Epithelial cell of esophagus (primary cell): Measurements from ENCODE around the gene UBA6.
"Not testable (repeated sequence)": the region's sequence is repeated elsewhere in the genome, so short reads cannot be mapped to it uniquely, and the experiment has no call there.

ENCODE experiments used
- DNase-seq: peaks from one replicate; pipeline ENCODE4 v3.0.0; 2010; ENCODE audit warnings: low read depth
- H3K4me3 ChIP-seq: 2 replicates; pipeline ENCODE4 v1.5.1; 2011; ENCODE audit warnings: mild to moderate bottlenecking, low read length, control low read depth
- CTCF ChIP-seq: IDR thresholded peaks from 2 replicates; pipeline ENCODE4 v1.5.1; 2011; ENCODE audit warnings: low read depth, mild to moderate bottlenecking, low read length, control low read depth, inconsistent platforms; ENCODE audit not compliant: insufficient read depth; ENCODE audit errors: missing control alignments

UBA6 gene

GRCh38 chr4:67736262-67736661, 35.3 kb upstream of the UBA6 start:
- no peak overlapping the region for H3K4me3 ChIP-seq
- TF ChIP-seq CTCF, result no peak
- DNase-seq, result no peak

GRCh38 chr4:67735325-67735724, 34.4 kb upstream of the UBA6 start:
- no peak for TF ChIP-seq CTCF
- no peak for DNase-seq
- H3K4me3 ChIP-seq, result no peak overlapping the region

- not testable (repeated sequence) for H3K4me3 ChIP-seq
- DNase-seq, result peak; percentile 60
Measured at GRCh38 chr4:67730511-67730910, 29.6 kb upstream of the UBA6 start.

GRCh38 chr4:67727124-67727850, 26.3 kb upstream of the UBA6 start:
- no peak for TF ChIP-seq CTCF
- peak; percentile 66 for DNase-seq
- H3K4me3 ChIP-seq, result no peak overlapping the region

GRCh38 chr4:67725981-67726380, 25.0 kb upstream of the UBA6 start:
- no peak overlapping the region for H3K4me3 ChIP-seq
- no peak for TF ChIP-seq CTCF
- DNase-seq, result peak; percentile 79

GRCh38 chr4:67725132-67725531, 24.2 kb upstream of the UBA6 start:
- DNase-seq, result peak; percentile 94
- no peak for TF ChIP-seq CTCF
- no peak overlapping the region for H3K4me3 ChIP-seq

GRCh38 chr4:67723949-67724348, 23.0 kb upstream of the UBA6 start:
- TF ChIP-seq CTCF, result peak; percentile 48
- DNase-seq, result peak; percentile 60
- H3K4me3 ChIP-seq, result no peak overlapping the region
